ENCODE measurements around the gene SYMPK. TPM values are rescaled to one million over a fixed set of nuclear protein-coding genes. Genes with fewer than 3 reads are reported as not detected.

Gene SYMPK
- total and polyA plus RNA-seq, 2 experiments from 2014 or later, result 33.4 to 41.6 TPM

- H3K4me3 ChIP-seq, result peak within 1 kb of the TSS; percentile 64
- TF ChIP-seq EZH2phosphoT487 (IDR thresholded peaks at IDR 0.05; ENCODE audit: low read depth, severe bottlenecking, unreplicated experiment), result no peak
- TF ChIP-seq EZH2 (IDR thresholded peaks at IDR 0.05; ENCODE audit: borderline replicate concordance), result no peak
- TF ChIP-seq, protein P1, sequence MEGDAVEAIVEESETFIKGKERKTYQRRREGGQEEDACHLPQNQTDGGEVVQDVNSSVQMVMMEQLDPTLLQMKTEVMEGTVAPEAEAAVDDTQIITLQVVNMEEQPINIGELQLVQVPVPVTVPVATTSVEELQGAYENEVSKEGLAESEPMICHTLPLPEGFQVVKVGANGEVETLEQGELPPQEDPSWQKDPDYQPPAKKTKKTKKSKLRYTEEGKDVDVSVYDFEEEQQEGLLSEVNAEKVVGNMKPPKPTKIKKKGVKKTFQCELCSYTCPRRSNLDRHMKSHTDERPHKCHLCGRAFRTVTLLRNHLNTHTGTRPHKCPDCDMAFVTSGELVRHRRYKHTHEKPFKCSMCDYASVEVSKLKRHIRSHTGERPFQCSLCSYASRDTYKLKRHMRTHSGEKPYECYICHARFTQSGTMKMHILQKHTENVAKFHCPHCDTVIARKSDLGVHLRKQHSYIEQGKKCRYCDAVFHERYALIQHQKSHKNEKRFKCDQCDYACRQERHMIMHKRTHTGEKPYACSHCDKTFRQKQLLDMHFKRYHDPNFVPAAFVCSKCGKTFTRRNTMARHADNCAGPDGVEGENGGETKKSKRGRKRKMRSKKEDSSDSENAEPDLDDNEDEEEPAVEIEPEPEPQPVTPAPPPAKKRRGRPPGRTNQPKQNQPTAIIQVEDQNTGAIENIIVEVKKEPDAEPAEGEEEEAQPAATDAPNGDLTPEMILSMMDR (IDR thresholded peaks at IDR 0.05; ENCODE audit: poor library complexity), result no peak
- under 1% methylated on average over 33 of the region's 47 CpGs for WGBS (ENCODE audit: low lambda C conversion rate, missing lambda C conversion rate)
- peak within 1 kb of the TSS; percentile 6 for H3K27ac ChIP-seq
- no peaks in the 10 kb centered on the region for H3K9me3 ChIP-seq (ENCODE audit: low read depth)
- peaks cover 17% of the 10 kb centered on the region for H3K4me1 ChIP-seq (ENCODE audit: insufficient read depth)
- peak within 1 kb of the TSS; percentile 97 for H3K4me2 ChIP-seq
- H3K79me2 ChIP-seq, result peaks cover 28% of the 10 kb centered on the region
- H3K9me2 ChIP-seq (replicated peaks; ENCODE audit: insufficient read depth), result no peaks in the 10 kb centered on the region
- H4K20me1 ChIP-seq (ENCODE audit: insufficient read depth, poor library complexity, severe bottlenecking), result peaks cover 6% of the 10 kb centered on the region
- peak within 1 kb of the TSS; percentile 57 for H2AFZ ChIP-seq
- DNase-seq (ENCODE audit: low spot score), result peak; percentile 57
- no peaks in the 10 kb centered on the region for H3K27me3 ChIP-seq
- H3K36me3 ChIP-seq (replicated peaks; ENCODE audit: insufficient read depth, low read depth), result no peaks in the 10 kb centered on the region
Measured at GRCh38 chr19:45901912-45902650, 39.1 kb upstream of the SYMPK start, which contains the start of gene MYPOP. Gene MYPOP (minus strand): TSS chr19:45902613. CDS start chr19:45901773, 840 bp downstream.

- H3K9me2 ChIP-seq (replicated peaks; ENCODE audit: insufficient read depth), result no peaks in the 10 kb centered on the region
- no peaks in the 10 kb centered on the region for H3K9me3 ChIP-seq (ENCODE audit: low read depth)
- TF ChIP-seq EZH2 (IDR thresholded peaks at IDR 0.05; ENCODE audit: borderline replicate concordance) (no peak), EZH2phosphoT487 (IDR thresholded peaks at IDR 0.05; ENCODE audit: low read depth, severe bottlenecking, unreplicated experiment) (no peak)
- TF ChIP-seq, protein P1 (IDR thresholded peaks at IDR 0.05; ENCODE audit: poor library complexity), result no peak
- H3K79me2 ChIP-seq, result peaks cover 28% of the 10 kb centered on the region
- H3K36me3 ChIP-seq (replicated peaks; ENCODE audit: insufficient read depth, low read depth), result no peaks in the 10 kb centered on the region
- peak overlapping the region; percentile 57 for H2AFZ ChIP-seq
- H3K27me3 ChIP-seq, result no peaks in the 10 kb centered on the region
- peaks cover 17% of the 10 kb centered on the region for H3K4me1 ChIP-seq (ENCODE audit: insufficient read depth)
- WGBS (ENCODE audit: low lambda C conversion rate, missing lambda C conversion rate), result 2% methylated on average over 26 of the region's 69 CpGs
- peak; percentile 76 for DNase-seq (ENCODE audit: low spot score)
- peak overlapping the region; percentile 64 for H3K4me3 ChIP-seq
- H4K20me1 ChIP-seq (ENCODE audit: insufficient read depth, poor library complexity, severe bottlenecking), result peaks cover 6% of the 10 kb centered on the region
- H3K27ac ChIP-seq, result peak overlapping the region; percentile 6
- peak overlapping the region; percentile 97 for H3K4me2 ChIP-seq
Measured at GRCh38 chr19:45901432-45901911, 38.5 kb upstream of the SYMPK start.

GRCh38 chr19:45900738-45901431 is 37.9 kb upstream of the SYMPK start:
- H3K4me2 ChIP-seq, result peak overlapping the region; percentile 97
- H3K9me2 ChIP-seq (replicated peaks; ENCODE audit: insufficient read depth), result no peaks in the 10 kb centered on the region
- peak overlapping the region; percentile 57 for H2AFZ ChIP-seq
- H3K79me2 ChIP-seq, result peaks cover 28% of the 10 kb centered on the region
- H3K4me1 ChIP-seq (ENCODE audit: insufficient read depth), result peaks cover 21% of the 10 kb centered on the region
- TF ChIP-seq, protein P1 (IDR thresholded peaks at IDR 0.05; ENCODE audit: poor library complexity), result no peak
- TF ChIP-seq EZH2phosphoT487 (IDR thresholded peaks at IDR 0.05; ENCODE audit: low read depth, severe bottlenecking, unreplicated experiment) (no peak), EZH2 (IDR thresholded peaks at IDR 0.05; ENCODE audit: borderline replicate concordance) (no peak)
- no peak overlapping the region for H3K27ac ChIP-seq
- WGBS (ENCODE audit: low lambda C conversion rate, missing lambda C conversion rate), result 46% methylated on average over 14 of the region's 22 CpGs
- H4K20me1 ChIP-seq (ENCODE audit: insufficient read depth, poor library complexity, severe bottlenecking), result peaks cover 6% of the 10 kb centered on the region
- H3K9me3 ChIP-seq (ENCODE audit: low read depth), result no peaks in the 10 kb centered on the region
- peak; percentile 37 for DNase-seq (ENCODE audit: low spot score)
- H3K36me3 ChIP-seq (replicated peaks; ENCODE audit: insufficient read depth, low read depth), result no peaks in the 10 kb centered on the region
- H3K4me3 ChIP-seq, result peak overlapping the region; percentile 64
- no peaks in the 10 kb centered on the region for H3K27me3 ChIP-seq

Data from hepatocyte (in vitro differentiated cells).